Endothelial cell (in vitro differentiated cells): ENCODE measurements around the gene FARP1. TPM values are rescaled to one million over a fixed set of nuclear protein-coding genes. Genes with fewer than 3 reads are reported as not detected.

Experiments
- DNase-seq: peaks from one replicate; pipeline ENCODE4 v3.0.0; 2021; ENCODE audit warnings: low spot score
- H3K27ac Mint-ChIP-seq: one replicate; pipeline ENCODE4 v1.8.0; 2021; ENCODE audit warnings: mixed read lengths, inconsistent platforms; ENCODE audit not compliant: unreplicated experiment
- H3K27me3 Mint-ChIP-seq: one replicate; pipeline ENCODE4 v1.8.0; 2021; ENCODE audit warnings: mild to moderate bottlenecking, moderate library complexity, mixed read lengths, inconsistent platforms; ENCODE audit not compliant: unreplicated experiment
- H3K36me3 Mint-ChIP-seq: one replicate; pipeline ENCODE4 v1.8.0; 2021; ENCODE audit warnings: mild to moderate bottlenecking, low read depth, mixed read lengths, inconsistent platforms; ENCODE audit not compliant: unreplicated experiment
- H3K4me1 Mint-ChIP-seq: one replicate; pipeline ENCODE4 v1.8.0; 2021; ENCODE audit warnings: mild to moderate bottlenecking, mixed read lengths, inconsistent platforms; ENCODE audit not compliant: unreplicated experiment
- H3K4me3 Mint-ChIP-seq: one replicate; pipeline ENCODE4 v1.8.0; 2021; ENCODE audit warnings: mild to moderate bottlenecking, mixed read lengths, inconsistent platforms; ENCODE audit not compliant: unreplicated experiment
- H3K9me3 Mint-ChIP-seq: one replicate; pipeline ENCODE4 v1.8.0; 2021; ENCODE audit warnings: mixed read lengths, inconsistent platforms; ENCODE audit not compliant: unreplicated experiment
- total RNA-seq: library from RNA; stranded (reverse); fragmentation: NEBNext Ultra II Directional; extraction: Animal tissue kit (Norgen Biotek cat#: 25700); gene quantifications from one replicate; pipeline ENCODE4 v1.2.1, GENCODE V29; 2021; ENCODE audit not compliant: unreplicated experiment
- TF ChIP-seq, protein P1 (sequence below): fragments of 200-600 bp; sonication (generic); IDR thresholded peaks from one replicate; pipeline ENCODE4 v1.5.0; 2021; ENCODE audit warnings: antibody characterized with exemption; ENCODE audit not compliant: unreplicated experiment

Gene FARP1
- total RNA-seq, 1 donor from 2014 or later = 167 TPM

DNA sequence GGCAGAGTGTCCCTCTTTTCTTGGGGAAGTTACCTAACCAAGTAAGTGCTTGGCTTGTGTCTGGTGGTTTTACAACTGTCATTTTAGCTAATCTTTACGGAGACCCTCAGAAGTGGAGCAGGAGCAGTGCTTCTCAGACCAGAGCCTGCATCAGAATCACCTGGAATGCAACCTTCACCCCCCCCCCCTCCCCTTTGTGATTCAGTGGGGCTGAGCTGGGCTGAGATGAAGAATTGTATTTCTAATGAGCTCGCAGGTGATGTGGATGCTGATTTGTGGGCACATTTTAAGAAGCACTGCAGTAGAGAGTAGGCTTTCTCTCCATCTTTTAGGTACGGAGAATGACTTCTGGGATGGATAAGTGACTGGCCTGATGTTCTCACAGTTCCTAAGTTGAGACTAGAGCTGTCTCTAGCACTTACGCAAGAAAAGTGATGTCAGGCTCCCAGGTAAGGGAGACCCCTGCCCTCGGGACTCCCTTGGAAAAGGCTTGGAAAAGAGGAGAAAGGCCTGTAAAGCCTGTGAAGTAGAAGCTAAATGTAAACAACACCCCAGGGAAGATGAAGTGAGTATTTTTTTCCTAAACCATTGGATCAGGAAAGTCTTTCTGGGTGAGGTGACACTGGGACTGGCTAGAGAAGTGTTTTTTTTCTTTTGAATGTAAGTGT is 57.5 kb downstream of the FARP1 start:
- TF ChIP-seq, protein P1, sequence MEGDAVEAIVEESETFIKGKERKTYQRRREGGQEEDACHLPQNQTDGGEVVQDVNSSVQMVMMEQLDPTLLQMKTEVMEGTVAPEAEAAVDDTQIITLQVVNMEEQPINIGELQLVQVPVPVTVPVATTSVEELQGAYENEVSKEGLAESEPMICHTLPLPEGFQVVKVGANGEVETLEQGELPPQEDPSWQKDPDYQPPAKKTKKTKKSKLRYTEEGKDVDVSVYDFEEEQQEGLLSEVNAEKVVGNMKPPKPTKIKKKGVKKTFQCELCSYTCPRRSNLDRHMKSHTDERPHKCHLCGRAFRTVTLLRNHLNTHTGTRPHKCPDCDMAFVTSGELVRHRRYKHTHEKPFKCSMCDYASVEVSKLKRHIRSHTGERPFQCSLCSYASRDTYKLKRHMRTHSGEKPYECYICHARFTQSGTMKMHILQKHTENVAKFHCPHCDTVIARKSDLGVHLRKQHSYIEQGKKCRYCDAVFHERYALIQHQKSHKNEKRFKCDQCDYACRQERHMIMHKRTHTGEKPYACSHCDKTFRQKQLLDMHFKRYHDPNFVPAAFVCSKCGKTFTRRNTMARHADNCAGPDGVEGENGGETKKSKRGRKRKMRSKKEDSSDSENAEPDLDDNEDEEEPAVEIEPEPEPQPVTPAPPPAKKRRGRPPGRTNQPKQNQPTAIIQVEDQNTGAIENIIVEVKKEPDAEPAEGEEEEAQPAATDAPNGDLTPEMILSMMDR = no peak
- Mint-ChIP-seq H3K9me3 (no peaks in the 10 kb centered on the region), H3K4me1 (peaks cover 12% of the 10 kb centered on the region), H3K27ac (no peak overlapping the region), H3K36me3 (peaks cover 12% of the 10 kb centered on the region), H3K27me3 (peaks cover 4% of the 10 kb centered on the region), H3K4me3 (no peak overlapping the region)
- DNase-seq = no peak

DNA sequence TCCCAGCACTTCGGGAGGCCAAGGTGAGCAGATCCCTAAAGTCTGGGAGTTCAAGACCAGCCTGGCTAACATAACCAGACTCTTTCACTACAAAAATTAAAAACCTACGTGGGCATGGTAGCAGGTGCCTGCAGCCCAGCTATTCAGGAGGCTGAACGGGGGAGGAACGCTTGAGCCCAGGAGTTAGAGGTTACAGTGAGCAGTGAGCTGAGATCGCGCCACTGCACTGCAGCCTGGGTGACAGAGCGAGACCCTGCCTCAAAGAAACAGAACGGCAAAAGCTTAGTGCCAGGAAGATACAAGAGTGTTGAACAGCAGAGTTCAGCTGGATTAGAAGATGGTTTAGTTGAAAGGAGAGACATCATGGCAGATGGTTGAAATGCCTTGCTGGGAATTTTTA is 58.3 kb downstream of the FARP1 start:
- no peak overlapping the region for H3K27ac Mint-ChIP-seq
- no peak overlapping the region for H3K4me3 Mint-ChIP-seq
- H3K36me3 Mint-ChIP-seq = peaks cover 20% of the 10 kb centered on the region
- peaks cover 12% of the 10 kb centered on the region for H3K4me1 Mint-ChIP-seq
- peaks cover 2% of the 10 kb centered on the region for H3K27me3 Mint-ChIP-seq
- DNase-seq = no peak
- H3K9me3 Mint-ChIP-seq = no peaks in the 10 kb centered on the region
- TF ChIP-seq, protein P1 = no peak

DNA sequence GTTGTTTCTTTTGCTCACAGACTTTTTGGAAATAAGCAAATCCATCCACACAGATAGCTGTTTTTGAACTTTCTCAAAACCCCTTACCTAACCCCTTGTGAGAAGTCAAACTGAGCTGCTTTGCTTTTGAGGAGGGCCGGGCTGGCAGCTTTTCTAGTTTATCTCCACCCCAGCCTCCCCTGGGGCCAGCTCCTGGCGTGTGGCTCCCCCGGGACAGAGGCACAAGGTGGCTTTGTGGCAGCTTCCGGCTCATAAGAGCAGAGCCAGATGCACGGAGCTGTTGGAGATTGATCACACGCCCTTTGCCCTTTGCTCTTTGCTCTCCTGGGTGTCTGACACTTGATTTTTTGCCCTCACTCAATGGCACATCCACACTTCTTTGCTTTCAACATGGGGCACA is 59.1 kb downstream of the FARP1 start:
- H3K4me3 Mint-ChIP-seq = no peak overlapping the region
- peaks cover 1% of the 10 kb centered on the region for H3K27me3 Mint-ChIP-seq
- TF ChIP-seq, protein P1 = no peak
- no peak overlapping the region for H3K27ac Mint-ChIP-seq
- H3K4me1 Mint-ChIP-seq = peaks cover 13% of the 10 kb centered on the region
- DNase-seq = no peak
- H3K9me3 Mint-ChIP-seq = no peaks in the 10 kb centered on the region
- peaks cover 27% of the 10 kb centered on the region for H3K36me3 Mint-ChIP-seq

DNA sequence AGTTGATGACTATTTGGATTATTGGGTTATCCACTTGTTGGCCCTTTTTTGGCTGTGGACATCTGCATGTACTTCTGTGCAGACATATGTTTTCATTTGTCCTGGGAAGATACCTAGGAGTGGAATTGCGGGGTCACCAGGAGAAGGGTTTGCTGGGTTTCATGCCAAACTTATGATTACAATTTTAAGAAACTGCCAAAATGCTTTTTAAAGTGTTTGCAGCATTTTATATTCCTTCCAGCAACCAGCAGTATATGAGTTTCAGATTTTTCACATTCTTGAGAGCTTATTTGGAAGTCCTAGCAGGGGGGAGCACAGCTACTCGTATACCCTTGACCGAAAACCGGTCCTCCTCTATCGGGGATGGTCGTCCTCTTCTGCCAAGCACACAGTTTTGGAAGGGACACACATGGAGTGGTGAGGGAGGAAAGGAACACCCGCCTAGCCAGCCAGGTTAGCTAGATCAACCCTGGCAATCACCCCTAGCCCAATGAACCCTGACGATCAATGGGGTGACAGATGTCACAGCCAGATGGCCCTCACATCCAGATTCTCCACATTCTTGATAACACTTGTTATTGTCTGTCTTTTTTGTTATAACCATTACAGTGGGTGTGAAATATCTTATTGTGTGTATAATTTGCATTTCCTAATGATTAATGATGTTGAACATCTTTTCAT is 60.9 kb downstream of the FARP1 start:
- Mint-ChIP-seq H3K36me3 (peaks cover 30% of the 10 kb centered on the region), H3K4me3 (no peak overlapping the region), H3K27me3 (peaks cover 1% of the 10 kb centered on the region), H3K27ac (no peak overlapping the region), H3K9me3 (no peaks in the 10 kb centered on the region), H3K4me1 (peaks cover 16% of the 10 kb centered on the region)
- no peak for DNase-seq
- TF ChIP-seq, protein P1 = no peak

DNA sequence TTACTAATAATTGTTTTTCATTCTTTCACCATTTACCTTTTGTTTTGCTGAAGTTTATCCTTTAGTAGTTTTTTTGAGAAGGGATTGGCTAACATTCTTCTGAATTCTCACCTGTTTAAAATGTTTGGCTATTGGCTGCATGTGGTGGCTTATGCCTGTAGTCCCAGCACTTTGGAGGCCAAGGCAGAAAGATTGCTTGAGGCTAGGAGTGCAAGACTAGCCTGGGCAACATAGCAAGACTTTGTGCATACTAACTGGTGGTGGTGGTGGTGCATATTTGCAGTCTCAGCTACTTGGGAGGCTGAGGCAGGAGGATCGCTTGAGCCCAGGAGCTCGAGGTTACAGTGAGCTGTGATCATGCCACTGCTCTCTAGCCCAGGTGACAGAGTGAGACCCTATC is 61.7 kb downstream of the FARP1 start:
- H3K27ac Mint-ChIP-seq = no peak overlapping the region
- H3K36me3 Mint-ChIP-seq = peaks cover 30% of the 10 kb centered on the region
- peaks cover 1% of the 10 kb centered on the region for H3K27me3 Mint-ChIP-seq
- H3K4me3 Mint-ChIP-seq = no peak overlapping the region
- TF ChIP-seq, protein P1 = no peak
- peaks cover 12% of the 10 kb centered on the region for H3K4me1 Mint-ChIP-seq
- DNase-seq = no peak
- no peaks in the 10 kb centered on the region for H3K9me3 Mint-ChIP-seq
